ENCODE measurements around the gene OGG1.
"Not testable (repeated sequence)": the region's sequence is repeated elsewhere in the genome, so short reads cannot be mapped to it uniquely, and the experiment has no call there.

OGG1 gene

GRCh38 chr3:9768141-9768775 lies 18.5 kb downstream of the OGG1 start:
- DNase-seq = no peak

- no peak for DNase-seq
These were observed 19.3 kb downstream of the OGG1 start for GRCh38 chr3:9769012-9769411.

- DNase-seq = peak; percentile 68
These were observed 19.9 kb downstream of the OGG1 start, which contains the start of gene CAMK1 for GRCh38 chr3:9769426-9770275. Gene CAMK1, minus strand, starts transcription at chr3:9769947. Its CDS starts 2,198 bp downstream, at chr3:9767749.

- DNase-seq = no peak
These were observed 20.6 kb downstream of the OGG1 start for GRCh38 chr3:9770276-9770812.

GRCh38 chr3:9771007-9771406 lies 21.3 kb downstream of the OGG1 start:
- not testable (repeated sequence) for DNase-seq

- DNase-seq = no peak
These were observed 27.3 kb downstream of the OGG1 start for GRCh38 chr3:9776896-9777693.

GRCh38 chr3:9777694-9778021 lies 27.9 kb downstream of the OGG1 start:
- DNase-seq = no peak

GRCh38 chr3:9778143-9779074 lies 28.7 kb downstream of the OGG1 start:
- peak; percentile 75 for DNase-seq

- no peak for DNase-seq
These were observed 29.4 kb downstream of the OGG1 start for GRCh38 chr3:9779075-9779593.

GRCh38 chr3:9779721-9780457 lies 30.1 kb downstream of the OGG1 start:
- no peak for DNase-seq

- no peak for DNase-seq
These were observed 30.7 kb downstream of the OGG1 start for GRCh38 chr3:9780458-9780812.

- no peak for DNase-seq
These were observed 31.2 kb downstream of the OGG1 start for GRCh38 chr3:9780910-9781309.

- DNase-seq = no peak
These were observed 31.8 kb downstream of the OGG1 start for GRCh38 chr3:9781551-9781950.

GRCh38 chr3:9781978-9782603 lies 32.3 kb downstream of the OGG1 start:
- no peak for DNase-seq

- no peak for DNase-seq
These were observed 33.0 kb downstream of the OGG1 start for GRCh38 chr3:9782770-9783169.

- no peak for DNase-seq
These were observed 34.2 kb downstream of the OGG1 start for GRCh38 chr3:9783954-9784353.

GRCh38 chr3:9784965-9785364 lies 35.2 kb downstream of the OGG1 start:
- DNase-seq = peak; percentile 69

- DNase-seq = no peak
These were observed 35.9 kb downstream of the OGG1 start for GRCh38 chr3:9785602-9786001.

- no peak for DNase-seq
These were observed 36.5 kb downstream of the OGG1 start for GRCh38 chr3:9786209-9786739.

Measured in fibroblast of upper back skin (primary cell).